PFSK-1 (cell line): ENCODE measurements around the gene PTH2R.

Experiments
- FOXP2 ChIP-seq: optimal IDR thresholded peaks from 2 replicates; pipeline ENCODE3; 2011; ENCODE audit warnings: borderline replicate concordance, control low read depth, inconsistent platforms; ENCODE audit not compliant: insufficient read depth; ENCODE audit errors: extremely low read length, extremely low read depth
- POLR2AphosphoS5 ChIP-seq: IDR thresholded peaks from 2 replicates; pipeline ENCODE4 v1.6.1; 2012; ENCODE audit warnings: low read depth, mild to moderate bottlenecking, control low read depth, low read length, moderate library complexity
- SIN3A ChIP-seq: IDR thresholded peaks from 2 replicates; pipeline ENCODE4 v1.6.1; 2012; ENCODE audit warnings: mild to moderate bottlenecking, low read length, moderate library complexity, borderline replicate concordance; ENCODE audit not compliant: insufficient read depth
- TAF1 ChIP-seq: IDR thresholded peaks from 2 replicates; pipeline ENCODE4 v1.6.1; 2012; ENCODE audit warnings: low read length, control low read depth, borderline replicate concordance; ENCODE audit not compliant: insufficient read depth
- TF ChIP-seq, protein P1 (sequence below), 2 experiments: IDR thresholded peaks; 2 replicates each; pipeline versions ENCODE4 v1.6.1 to v1.8.0; 2011 to 2012; ENCODE audit warnings: low read depth in 2 of 2, low read length in 2 of 2, control low read depth in 1 of 2, inconsistent platforms in 1 of 2, mild to moderate bottlenecking in 1 of 2, moderate library complexity in 1 of 2; ENCODE audit not compliant: insufficient read depth in 1 of 2

- TF ChIP-seq POLR2AphosphoS5 (no peak), SIN3A (no peak), TAF1 (no peak), FOXP2 (no peak)
- TF ChIP-seq, protein P1, sequence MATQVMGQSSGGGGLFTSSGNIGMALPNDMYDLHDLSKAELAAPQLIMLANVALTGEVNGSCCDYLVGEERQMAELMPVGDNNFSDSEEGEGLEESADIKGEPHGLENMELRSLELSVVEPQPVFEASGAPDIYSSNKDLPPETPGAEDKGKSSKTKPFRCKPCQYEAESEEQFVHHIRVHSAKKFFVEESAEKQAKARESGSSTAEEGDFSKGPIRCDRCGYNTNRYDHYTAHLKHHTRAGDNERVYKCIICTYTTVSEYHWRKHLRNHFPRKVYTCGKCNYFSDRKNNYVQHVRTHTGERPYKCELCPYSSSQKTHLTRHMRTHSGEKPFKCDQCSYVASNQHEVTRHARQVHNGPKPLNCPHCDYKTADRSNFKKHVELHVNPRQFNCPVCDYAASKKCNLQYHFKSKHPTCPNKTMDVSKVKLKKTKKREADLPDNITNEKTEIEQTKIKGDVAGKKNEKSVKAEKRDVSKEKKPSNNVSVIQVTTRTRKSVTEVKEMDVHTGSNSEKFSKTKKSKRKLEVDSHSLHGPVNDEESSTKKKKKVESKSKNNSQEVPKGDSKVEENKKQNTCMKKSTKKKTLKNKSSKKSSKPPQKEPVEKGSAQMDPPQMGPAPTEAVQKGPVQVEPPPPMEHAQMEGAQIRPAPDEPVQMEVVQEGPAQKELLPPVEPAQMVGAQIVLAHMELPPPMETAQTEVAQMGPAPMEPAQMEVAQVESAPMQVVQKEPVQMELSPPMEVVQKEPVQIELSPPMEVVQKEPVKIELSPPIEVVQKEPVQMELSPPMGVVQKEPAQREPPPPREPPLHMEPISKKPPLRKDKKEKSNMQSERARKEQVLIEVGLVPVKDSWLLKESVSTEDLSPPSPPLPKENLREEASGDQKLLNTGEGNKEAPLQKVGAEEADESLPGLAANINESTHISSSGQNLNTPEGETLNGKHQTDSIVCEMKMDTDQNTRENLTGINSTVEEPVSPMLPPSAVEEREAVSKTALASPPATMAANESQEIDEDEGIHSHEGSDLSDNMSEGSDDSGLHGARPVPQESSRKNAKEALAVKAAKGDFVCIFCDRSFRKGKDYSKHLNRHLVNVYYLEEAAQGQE (IDR thresholded peaks at IDR 0.05; ENCODE audit: insufficient read depth in 1 of 2, low read depth in 2 of 2, low read length in 2 of 2), result no peak
These were observed 57.6 kb downstream of the PTH2R start for GRCh38 chr2:208464205-208464604.
